HepG2 (cell line): ENCODE results near the gene SORD. TPM values are rescaled to one million over a fixed set of nuclear protein-coding genes. Genes with fewer than 3 reads are reported as not detected.
"Not testable (repeated sequence)": the region's sequence is repeated elsewhere in the genome, so short reads cannot be mapped to it uniquely, and the experiment has no call there.

Experiments used
- ATAC-seq: fragments of 200-7000 bp; cut with Tn5 transposase; 3 replicates; pipeline ENCODE4 v1.9.1; 2020; ENCODE audit warnings: mild to moderate bottlenecking, moderate library complexity
- BruUV-seq: library from RNA; stranded (reverse); fragments of 400-500 nt; replicated peaks from 2 replicates; lab custom pipeline; 2021; lab: Mats Ljungman, UMichigan
- CTCF ChIA-PET: fragments of 300-600 bp; formaldehyde crosslinking; extraction: SDS; loops from one replicate; lab custom pipeline; 2021; ENCODE audit warnings: low total read pairs, inconsistent platforms, low intra/inter-chr PET ratio; lab: Yijun Ruan, JAX
- POLR2A ChIA-PET: fragments of 350-600 bp; sonication (Branson Sonifier 250); formaldehyde crosslinking; loops from one replicate; lab custom pipeline; 2020; ENCODE audit warnings: antibody characterized with exemption, inconsistent platforms; lab: Yijun Ruan, JAX
- DNase-seq: peaks from one replicate; pipeline ENCODE4 v3.0.0-alpha.2; 2015; ENCODE audit warnings: low spot score
- FAIRE-seq: peaks from 3 replicates; lab custom pipeline; 2011; peaks lifted over from hg19 to GRCh38; lab: Jason Lieb, UNC
- H2AFZ ChIP-seq: one replicate; pipeline ENCODE4 v1.6.1; 2011; ENCODE audit warnings: low read length, inconsistent platforms
- H3K27ac ChIP-seq: fragments of 300-600 bp; 3 replicates; pipeline ENCODE4 v1.8.0; 2011; ENCODE audit warnings: mixed run types, mild to moderate bottlenecking, mixed read lengths, low read length, inconsistent platforms; ENCODE audit not compliant: insufficient read depth; ENCODE audit errors: extremely low read length
- H3K27me3 ChIP-seq, 2 experiments: fragments of 200-600 bp in 1 of 2; 2 replicates in 1 of 2; 3 replicates in 1 of 2; pipeline versions ENCODE4 v1.6.0 to v1.8.0; 2011; ENCODE audit warnings: low read length in 2 of 2, mild to moderate bottlenecking in 2 of 2, moderate library complexity in 2 of 2, inconsistent platforms in 1 of 2; ENCODE audit not compliant: insufficient read depth in 2 of 2, control insufficient read depth in 1 of 2
- H3K36me3 ChIP-seq, 2 experiments: fragments of 200-600 bp in 1 of 2; replicated peaks in 1 of 2; 2 replicates in 1 of 2; 3 replicates in 1 of 2; pipeline versions ENCODE4 v1.5.1 to v1.8.0; 2011; ENCODE audit warnings: low read length in 2 of 2, inconsistent platforms in 1 of 2; ENCODE audit not compliant: insufficient read depth in 2 of 2, control insufficient read depth in 1 of 2
- H3K4me1 ChIP-seq: 2 replicates; pipeline ENCODE4 v1.5.1; 2012; ENCODE audit warnings: low read length, inconsistent platforms; ENCODE audit not compliant: insufficient read depth
- H3K4me2 ChIP-seq: 2 replicates; pipeline ENCODE4 v1.6.0; 2011; ENCODE audit warnings: low read depth, low read length, inconsistent platforms
- H3K4me3 ChIP-seq, 3 experiments: fragments of 200-600 bp in 1 of 3; sonication (generic), shearing (Covaris generic) in 1 of 3; replicated peaks in 1 of 3; 2 replicates each; pipeline ENCODE4 v1.5.1; 2011 to 2016; ENCODE audit warnings: low read length in 3 of 3, inconsistent platforms in 2 of 3, low read depth in 2 of 3, mild to moderate bottlenecking in 2 of 3, control low read depth in 1 of 3, mixed read lengths in 1 of 3; ENCODE audit not compliant: insufficient read depth in 1 of 3
- H3K79me2 ChIP-seq: one replicate; pipeline ENCODE4 v1.6.1; 2011; ENCODE audit warnings: low read length, inconsistent platforms; ENCODE audit not compliant: insufficient read depth
- H3K9ac ChIP-seq: 2 replicates; pipeline ENCODE4 v1.6.0; 2011; ENCODE audit warnings: mild to moderate bottlenecking, low read depth, low read length, inconsistent platforms; ENCODE audit not compliant: insufficient read depth
- H3K9me3 ChIP-seq: 2 replicates; pipeline ENCODE4 v1.5.1; 2012; ENCODE audit warnings: mild to moderate bottlenecking, low read length
- H4K20me1 ChIP-seq: 2 replicates; pipeline ENCODE4 v1.6.0; 2011; ENCODE audit warnings: inconsistent platforms, mild to moderate bottlenecking, low read length, moderate library complexity; ENCODE audit not compliant: insufficient read depth
- WGBS: methylation state at CpG from one replicate; pipeline ENCODE4 v1.1.6; 2017; ENCODE audit warnings: low lambda C conversion rate; 5-methylcytosine and 5-hydroxymethylcytosine counted together
- in situ Hi-C: cut with HindIII; loops from 2 replicates; pipeline ENCODE4 v1.10.0; 2017; ENCODE audit warnings: low pct_unique_long_range_greater_than_20kb; ENCODE audit not compliant: extremely low pct_ligation_motif_present
- intact Hi-C: fragments of 100-400 bp; cut with micrococcal nuclease; formaldehyde crosslinking; loops from one replicate; pipeline ENCODE4 v1.10.0; 2022; ENCODE audit not compliant: unreplicated experiment
- polyA plus RNA-seq, 8 experiments: library from polyadenylated mRNA; depleted of rRNA in 3 of 8; stranded (reverse) in 7 of 8; unstranded in 1 of 8; fragments of >200 nt; fragmentation: Illumina TruSeq in 4 of 8; extraction: Trizol in 4 of 8; gene quantifications; 2 replicates each; pipeline versions ENCODE4 v1.2.1 to v1.2.3, GENCODE V29; 2011 to 2016; ENCODE audit warnings: low read depth in 4 of 8, missing spikeins in 1 of 8, mixed read lengths in 1 of 8; ENCODE audit not compliant: insufficient read depth in 1 of 8
- total RNA-seq, 5 experiments: library from RNA; depleted of rRNA; stranded (reverse); fragments of >200 nt; fragmentation: Illumina TruSeq; extraction: Trizol; gene quantifications; 2 replicates each; pipeline ENCODE4 v1.2.3, GENCODE V29; 2016; ENCODE audit warnings: low read depth in 1 of 5

SORD gene
- total and polyA plus RNA-seq, 2 of the 13 experiments (the other 11 are each of a cell fraction or from before 2014, with no cell fraction given) = 59.1 to 95.3 TPM

DNA sequence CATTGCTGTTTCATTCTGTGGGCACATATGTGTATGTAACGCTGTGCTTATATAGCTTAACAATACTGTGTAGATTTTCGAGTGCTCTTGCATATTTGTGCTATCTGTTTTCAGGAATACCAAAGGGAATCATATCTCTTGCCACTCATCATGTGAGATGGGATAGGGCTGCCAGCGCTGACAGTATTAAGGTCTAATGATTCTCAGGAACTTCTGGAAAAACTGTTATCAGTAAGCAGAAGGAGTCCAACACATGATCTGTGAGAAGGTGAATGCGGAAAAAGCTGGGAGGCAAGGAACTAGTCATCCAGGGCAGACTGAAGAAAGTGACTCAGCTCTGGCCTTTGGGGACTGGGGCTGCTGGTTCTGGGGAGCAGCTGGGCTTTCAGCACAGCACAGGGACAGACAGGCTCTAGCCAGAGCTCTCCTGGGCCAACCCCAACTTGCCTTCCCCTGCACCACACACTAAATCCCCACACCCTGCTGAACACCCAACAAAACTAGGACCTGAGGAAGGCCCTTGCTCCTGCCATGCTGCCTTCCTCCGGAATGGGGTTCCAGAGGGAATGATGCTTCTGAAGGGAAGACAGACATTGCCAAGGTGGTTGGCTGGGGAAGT, 56.7 kb downstream of the SORD start:
- H3K36me3 ChIP-seq, DNase-seq, H3K27me3 ChIP-seq, H3K9ac ChIP-seq, H3K4me2 ChIP-seq, POLR2A ChIA-PET, H3K27ac ChIP-seq, BruUV-seq, in situ Hi-C loops, H3K4me3 ChIP-seq, H3K79me2 ChIP-seq, H4K20me1 ChIP-seq, CTCF ChIA-PET, ATAC-seq, H3K9me3 ChIP-seq, H2AFZ ChIP-seq, FAIRE-seq, intact Hi-C loops: not testable (repeated sequence)
- peaks cover 20% of the 10 kb centered on the region for H3K4me1 ChIP-seq
- WGBS = 70% methylated on average over 5 of the region's 5 CpGs

DNA sequence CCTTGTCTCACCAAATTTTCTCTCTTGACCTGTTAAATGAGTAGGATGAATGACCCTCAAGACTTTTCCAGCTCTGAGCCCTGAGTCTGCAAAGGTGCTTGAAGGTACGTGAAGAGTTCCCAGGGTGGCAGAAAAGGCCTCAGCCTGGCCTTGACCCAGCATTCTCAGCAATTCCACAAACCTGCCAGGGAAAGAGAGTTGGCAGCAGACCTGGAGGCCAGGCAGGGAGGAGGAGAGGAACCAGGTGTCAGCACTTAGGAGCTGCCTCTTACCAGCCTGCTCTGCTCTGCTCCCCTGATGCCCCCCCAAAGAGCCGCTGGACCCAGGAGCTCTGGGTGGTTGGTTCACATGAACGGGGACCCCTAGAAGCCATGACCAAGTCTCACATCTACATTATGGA, 57.6 kb downstream of the SORD start:
- H2AFZ ChIP-seq, CTCF ChIA-PET, H3K9ac ChIP-seq, POLR2A ChIA-PET, H3K36me3 ChIP-seq, H3K79me2 ChIP-seq, H3K27ac ChIP-seq, H3K4me3 ChIP-seq, H4K20me1 ChIP-seq, in situ Hi-C loops, ATAC-seq, H3K4me2 ChIP-seq, H3K9me3 ChIP-seq, intact Hi-C loops, H3K27me3 ChIP-seq, DNase-seq, BruUV-seq: not testable (repeated sequence)
- FAIRE-seq = peak; percentile 71
- WGBS = 67% methylated on average over 1 of the region's 3 CpGs
- peaks cover 17% of the 10 kb centered on the region for H3K4me1 ChIP-seq

DNA sequence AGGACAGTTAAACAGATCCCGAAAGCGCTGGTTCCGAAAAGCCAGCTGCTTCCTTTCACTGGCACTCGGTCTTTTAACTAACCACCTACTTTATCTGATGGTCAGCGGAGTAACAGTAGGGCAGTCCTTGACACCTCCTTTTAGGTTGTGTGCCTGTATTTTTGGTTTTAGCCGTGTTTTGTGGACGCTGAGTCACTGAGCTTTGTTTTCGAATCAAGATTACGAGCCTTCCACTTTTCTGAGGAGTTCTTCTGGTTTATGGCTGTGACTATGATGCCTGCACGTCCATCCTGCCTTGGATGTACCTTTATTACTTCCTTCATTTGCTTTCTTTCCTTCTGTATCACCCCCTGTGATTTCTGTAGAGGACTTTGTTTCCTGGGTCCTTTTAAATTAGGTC, 59.4 kb downstream of the SORD start:
- ATAC-seq, H3K79me2 ChIP-seq, H3K4me2 ChIP-seq, H3K36me3 ChIP-seq, H2AFZ ChIP-seq, H3K27me3 ChIP-seq, intact Hi-C loops, BruUV-seq, FAIRE-seq, CTCF ChIA-PET, H3K27ac ChIP-seq, in situ Hi-C loops, POLR2A ChIA-PET, H3K9me3 ChIP-seq, H3K9ac ChIP-seq, DNase-seq, H4K20me1 ChIP-seq, H3K4me3 ChIP-seq: not testable (repeated sequence)
- peaks cover 17% of the 10 kb centered on the region for H3K4me1 ChIP-seq
- 61% methylated on average over 6 of the region's 10 CpGs for WGBS
